BLaER1 (cell line): Measurements from ENCODE around the gene SPATC1L.
"Not testable (repeated sequence)": the region's sequence is repeated elsewhere in the genome, so short reads cannot be mapped to it uniquely, and the experiment has no call there.

Experiments
- H3K27ac ChIP-seq: shearing (Covaris generic); formaldehyde crosslinking; 2 replicates; pipeline ENCODE4 v1.8.1; 2022
- H3K27me3 ChIP-seq: shearing (Covaris generic); formaldehyde crosslinking; 2 replicates; pipeline ENCODE4 v1.8.1; 2022
- H3K36me3 ChIP-seq: shearing (Covaris generic); formaldehyde crosslinking; 2 replicates; pipeline ENCODE4 v1.8.1; 2022
- H3K4me1 ChIP-seq: shearing (Covaris generic); formaldehyde crosslinking; 2 replicates; pipeline ENCODE4 v1.8.1; 2022
- H3K4me2 ChIP-seq: shearing (Covaris generic); formaldehyde crosslinking; 2 replicates; pipeline ENCODE4 v1.8.1; 2022
- H3K4me3 ChIP-seq: shearing (Covaris generic); formaldehyde crosslinking; 2 replicates; pipeline ENCODE4 v1.8.1; 2022
- H3K9ac ChIP-seq: shearing (Covaris generic); formaldehyde crosslinking; 2 replicates; pipeline ENCODE4 v1.8.1; 2022
- H3K9me3 ChIP-seq: shearing (Covaris generic); formaldehyde crosslinking; 2 replicates; pipeline ENCODE4 v1.8.1; 2022
- H4K20me1 ChIP-seq: shearing (Covaris generic); formaldehyde crosslinking; 2 replicates; pipeline ENCODE4 v1.8.1; 2022
- Cebpa-rat ChIP-seq: shearing (Covaris generic); IDR thresholded peaks from 2 replicates; pipeline ENCODE4 v1.8.1; 2022

Gene SPATC1L

DNA sequence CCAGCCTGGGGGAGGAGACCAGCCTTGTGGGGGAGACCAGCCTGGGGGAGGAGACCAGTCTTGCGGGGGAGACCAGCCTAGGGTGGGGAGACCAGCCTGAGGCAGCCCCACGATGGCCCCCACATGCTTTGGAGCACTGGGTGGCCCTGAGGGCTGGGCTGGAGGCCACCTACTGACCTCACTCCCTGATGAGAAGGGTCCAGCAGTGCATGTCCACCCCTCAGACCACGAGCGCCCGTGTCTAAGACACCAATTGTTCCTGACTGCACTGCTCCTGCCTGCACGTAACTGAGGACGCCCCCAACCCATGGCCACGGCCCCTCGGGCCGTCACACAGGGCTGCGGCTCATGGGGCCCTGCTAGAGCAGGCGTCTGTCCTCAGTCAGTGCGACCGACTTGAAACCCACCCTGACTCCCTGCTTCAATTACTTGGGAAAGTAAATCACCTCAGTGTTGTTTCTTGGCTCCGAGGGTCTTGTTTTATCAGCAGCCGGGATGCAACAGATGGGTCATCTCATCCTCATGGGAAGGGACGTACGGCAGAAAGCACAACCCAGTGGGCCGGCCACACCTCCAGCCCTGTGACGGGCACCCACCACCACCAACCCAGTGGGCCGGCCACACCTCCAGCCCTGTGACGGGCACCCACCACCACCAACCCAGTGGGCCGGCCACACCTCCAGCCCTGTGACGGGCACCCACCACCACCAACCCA lies at the start of gene SPATC1L:
Gene SPATC1L (minus strand): TSS at position 550 of the 715 bp plus-strand sequence. CDS start 1,643 bp downstream, outside the sequence.
- peak within 1 kb of the TSS; percentile 74 for H3K4me3 ChIP-seq
- TF ChIP-seq Cebpa-rat: no peak
- 0 out of 2 replicates have a peak within 1 kb of the TSS, but pooled peaks have one; percentile 44 for H3K27ac ChIP-seq
- H3K9ac ChIP-seq: peak within 1 kb of the TSS; percentile 76
- peak within 1 kb of the TSS; percentile 83 for H3K4me2 ChIP-seq
- peaks cover under 1% of the 10 kb centered on the region; the same call in 1 of the 2 replicates for H3K36me3 ChIP-seq
- H4K20me1 ChIP-seq: no peaks in the 10 kb centered on the region
- no peaks in the 10 kb centered on the region for H3K9me3 ChIP-seq
- H3K27me3 ChIP-seq: peaks cover 12% of the 10 kb centered on the region; the same call in 1 of the 2 replicates
- H3K4me1 ChIP-seq: 0 out of 2 replicates have a peak, but pooled peaks cover 10% of the 10 kb centered on the region

DNA sequence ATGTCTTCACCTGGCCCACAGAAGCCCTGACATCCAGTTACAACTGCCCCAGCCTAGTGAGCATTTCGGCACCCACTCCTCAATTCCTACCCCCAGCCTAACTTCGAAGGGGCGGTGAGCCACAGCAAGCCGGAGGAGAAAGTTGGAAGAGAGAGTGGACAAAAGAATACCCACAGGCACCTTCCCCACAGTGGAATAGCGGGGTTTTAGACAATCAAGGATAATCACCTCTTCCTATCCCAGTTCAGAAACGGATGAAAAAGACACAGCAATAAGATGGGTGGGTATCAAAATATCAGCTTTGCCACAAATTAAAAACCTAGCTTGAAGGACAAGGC lies 45.6 kb upstream of the SPATC1L start:
- Histone ChIP-seq H4K20me1 (peaks cover 31% of the 10 kb centered on the region), H3K4me1 (peaks cover 47% of the 10 kb centered on the region), H3K9me3 (no peaks in the 10 kb centered on the region; the same call in 1 of the 2 replicates), H3K27ac (peak overlapping the region; percentile 86), H3K4me3 (peak overlapping the region; percentile 80), H3K9ac (peak overlapping the region; percentile 90), H3K4me2 (peak overlapping the region; percentile 98), H3K36me3 (peaks cover 43% of the 10 kb centered on the region), H3K27me3 (no peaks in the 10 kb centered on the region)
- TF ChIP-seq Cebpa-rat: no peak

DNA sequence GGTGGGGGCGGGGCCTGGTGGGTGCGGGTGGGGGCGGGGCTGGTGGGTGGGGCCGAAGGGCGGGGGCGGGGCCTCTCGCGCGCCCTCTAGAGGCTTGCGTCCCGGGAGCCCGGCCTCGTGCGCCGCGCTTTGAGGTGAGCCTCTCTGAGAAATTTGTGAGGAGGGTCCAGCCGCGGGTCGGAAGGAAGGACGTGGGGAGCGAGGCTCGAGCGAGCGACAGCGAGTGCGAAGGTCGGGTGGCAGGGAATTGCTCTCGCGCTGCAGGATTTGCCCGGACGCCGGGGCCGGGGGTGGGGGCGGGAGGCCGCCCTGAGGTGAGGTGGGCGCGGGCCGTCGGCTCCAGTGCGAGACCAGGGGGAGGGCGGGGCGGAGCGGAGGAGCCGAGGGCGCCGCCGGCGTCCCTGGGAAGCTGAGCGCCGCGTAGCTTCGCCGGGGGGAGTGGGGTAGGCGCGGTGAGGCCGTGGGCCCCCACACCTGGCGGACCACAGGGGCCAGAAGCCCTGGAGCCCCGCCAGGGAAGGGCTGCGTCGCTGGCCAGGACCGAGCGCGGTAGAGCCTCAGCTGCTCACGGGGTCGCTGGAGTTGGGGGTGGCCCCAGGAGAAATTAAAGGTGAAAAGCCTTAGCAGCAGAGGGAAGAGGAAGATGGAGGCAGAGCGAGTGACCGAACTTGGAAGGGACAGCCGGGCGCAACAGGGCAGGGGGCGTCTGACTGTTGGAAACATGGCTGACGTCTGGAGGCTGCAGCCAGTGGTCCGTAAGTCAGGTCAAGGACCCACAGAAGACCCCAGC lies 45.1 kb upstream of the SPATC1L start:
- Histone ChIP-seq H3K4me3 (peak overlapping the region; percentile 80), H3K4me1 (peaks cover 47% of the 10 kb centered on the region), H3K9me3 (no peaks in the 10 kb centered on the region; the same call in 1 of the 2 replicates), H3K36me3 (peaks cover 37% of the 10 kb centered on the region), H3K27me3 (no peaks in the 10 kb centered on the region), H3K27ac (peak overlapping the region; percentile 86), H4K20me1 (peaks cover 25% of the 10 kb centered on the region), H3K9ac (peak overlapping the region; percentile 90), H3K4me2 (peak overlapping the region; percentile 98)
- TF ChIP-seq Cebpa-rat: no peak

DNA sequence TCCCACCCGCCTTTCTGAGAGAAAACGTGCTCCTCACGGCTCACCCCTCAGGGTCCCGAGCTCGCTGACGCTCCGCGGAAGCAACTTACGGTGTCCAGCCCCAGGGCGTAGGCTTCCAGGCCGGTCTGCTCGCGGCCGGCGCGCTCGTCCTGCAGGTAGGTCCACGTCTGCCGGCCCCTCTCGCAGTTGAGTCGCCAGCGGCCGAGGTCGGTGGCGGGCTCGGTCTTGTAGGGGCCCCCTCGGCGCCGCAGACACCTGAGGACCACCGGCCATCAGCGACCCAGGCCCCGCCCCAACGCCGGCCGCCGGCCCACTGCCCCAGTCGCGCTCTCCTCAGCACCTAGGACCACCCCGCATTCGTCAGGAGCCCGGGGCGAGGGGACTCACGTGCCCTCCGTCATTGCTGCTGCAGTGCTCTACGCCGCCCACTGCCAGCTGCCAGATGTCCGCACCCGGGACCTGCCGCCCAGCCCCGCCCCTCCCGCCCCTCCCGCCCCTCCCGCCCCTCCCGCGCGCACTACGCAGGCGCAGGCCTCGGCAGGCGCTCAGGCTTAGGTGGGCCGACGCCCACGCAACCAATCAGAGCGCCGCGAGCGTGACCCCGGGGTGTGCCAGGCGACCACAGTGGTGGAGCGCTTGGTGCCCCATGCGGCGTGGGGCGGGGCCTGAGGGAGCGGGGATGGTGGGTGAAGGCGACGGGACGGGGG lies 44.2 kb upstream of the SPATC1L start, which contains the start of gene LSS:
Gene LSS (minus strand): TSS at position 430 of the 707 bp plus-strand sequence. CDS start 29 bp downstream, at position 401.
- peak within 1 kb of the TSS; percentile 86 for H3K27ac ChIP-seq
- peak within 1 kb of the TSS; percentile 90 for H3K9ac ChIP-seq
- no peaks in the 10 kb centered on the region; the same call in 1 of the 2 replicates for H3K9me3 ChIP-seq
- H4K20me1 ChIP-seq: peaks cover 21% of the 10 kb centered on the region
- H3K4me1 ChIP-seq: peaks cover 47% of the 10 kb centered on the region
- H3K36me3 ChIP-seq: peaks cover 29% of the 10 kb centered on the region
- H3K4me3 ChIP-seq: peak within 1 kb of the TSS; percentile 95
- H3K4me2 ChIP-seq: peak within 1 kb of the TSS; percentile 98
- TF ChIP-seq Cebpa-rat: no peak
- no peaks in the 10 kb centered on the region for H3K27me3 ChIP-seq

DNA sequence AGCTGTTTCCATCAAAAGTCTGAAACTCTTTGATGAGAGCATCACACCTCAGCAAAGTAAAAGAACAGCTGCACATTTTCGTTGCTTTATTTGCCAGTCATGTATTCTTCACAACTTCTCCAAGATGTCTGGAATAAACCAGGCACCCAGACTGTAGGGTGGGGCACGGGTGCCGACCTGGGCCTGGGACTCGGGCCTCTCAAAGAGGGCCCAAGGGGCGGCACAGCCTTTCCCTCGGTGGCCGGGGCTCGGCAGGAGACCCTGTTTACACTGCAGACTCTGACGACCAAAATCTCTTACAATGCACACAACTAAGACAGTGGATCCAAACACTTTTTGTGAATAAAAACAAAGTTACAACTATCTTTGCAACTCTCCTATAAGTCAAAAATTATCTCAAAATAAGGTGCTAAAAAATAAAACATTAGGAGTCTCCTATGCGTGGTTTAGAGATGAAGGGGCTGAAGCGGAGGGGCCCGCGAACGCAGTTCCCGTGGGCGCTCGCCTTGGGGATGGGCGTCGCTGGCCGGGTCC lies 43.6 kb upstream of the SPATC1L start:
- H4K20me1 ChIP-seq: peaks cover 25% of the 10 kb centered on the region
- peak overlapping the region; percentile 98 for H3K4me2 ChIP-seq
- peaks cover 27% of the 10 kb centered on the region for H3K36me3 ChIP-seq
- H3K9ac ChIP-seq: peak overlapping the region; percentile 86
- no peaks in the 10 kb centered on the region; the same call in 1 of the 2 replicates for H3K9me3 ChIP-seq
- H3K4me3 ChIP-seq: peak overlapping the region; percentile 95
- H3K27me3 ChIP-seq: no peaks in the 10 kb centered on the region
- peaks cover 47% of the 10 kb centered on the region for H3K4me1 ChIP-seq
- no peak for TF ChIP-seq Cebpa-rat
- H3K27ac ChIP-seq: peak overlapping the region; percentile 86

DNA sequence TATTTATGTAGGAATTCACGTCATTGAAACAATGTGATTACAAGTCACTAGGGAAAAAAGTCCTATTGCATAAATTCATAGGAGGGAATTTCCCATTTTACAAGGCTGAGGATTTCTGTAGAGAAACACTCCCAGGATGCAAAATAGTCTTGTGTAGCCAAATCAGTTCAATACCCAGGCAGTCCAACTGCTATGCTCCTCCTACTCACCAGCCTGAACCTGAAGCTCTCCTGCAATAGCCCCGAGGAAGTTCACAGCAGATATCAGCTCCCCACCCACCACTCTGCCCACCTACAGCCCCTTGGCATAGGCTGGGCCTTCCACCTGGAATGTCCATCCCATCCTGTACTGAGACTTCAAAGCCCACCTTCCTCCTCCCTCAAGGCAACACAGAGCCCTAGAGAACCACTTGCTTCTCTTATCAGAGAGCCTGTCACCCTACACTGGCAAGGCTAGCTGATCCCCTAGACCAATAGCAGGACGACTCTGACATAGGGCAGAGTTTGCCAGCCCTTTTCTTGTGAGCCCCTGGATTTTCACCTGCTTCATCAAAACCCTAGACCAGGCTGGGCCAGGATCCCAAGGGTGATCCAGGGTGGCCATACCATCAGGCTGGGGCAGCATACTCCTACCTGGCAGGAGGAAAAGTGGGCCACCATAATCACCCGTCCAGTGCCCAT lies 42.8 kb upstream of the SPATC1L start:
- Histone ChIP-seq H3K4me1 (peaks cover 47% of the 10 kb centered on the region), H3K9me3 (no peaks in the 10 kb centered on the region; the same call in 1 of the 2 replicates), H3K4me2 (peak overlapping the region; percentile 98), H3K27ac (0 out of 2 replicates have a peak overlapping the region, but pooled peaks have one; percentile 86), H4K20me1 (peaks cover 33% of the 10 kb centered on the region), H3K9ac (peak overlapping the region; percentile 86), H3K4me3 (peak overlapping the region; percentile 95), H3K27me3 (no peaks in the 10 kb centered on the region), H3K36me3 (peaks cover 27% of the 10 kb centered on the region)
- no peak for TF ChIP-seq Cebpa-rat

DNA sequence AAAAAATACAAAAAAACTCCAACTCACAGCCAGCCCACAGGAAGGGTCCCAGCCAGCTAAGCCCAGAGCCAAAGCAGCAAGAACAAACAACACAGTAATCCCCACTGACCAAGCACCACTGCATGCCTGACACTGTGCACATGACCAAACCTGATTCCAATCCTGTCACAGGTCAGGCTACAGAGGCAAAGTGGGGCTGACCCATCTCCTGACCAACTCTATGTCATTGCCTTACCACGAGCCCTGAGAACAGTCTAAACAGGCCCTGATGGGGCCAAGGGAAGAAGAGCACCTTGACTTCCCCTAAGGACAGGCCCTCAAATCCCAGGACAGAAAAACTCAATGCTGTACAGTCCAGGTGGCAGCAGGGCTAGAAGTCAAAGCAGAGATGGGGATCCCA lies 41.9 kb upstream of the SPATC1L start:
- Histone ChIP-seq H3K4me2 (peak overlapping the region; percentile 98; the same call in 1 of the 2 replicates), H3K27me3 (no peaks in the 10 kb centered on the region), H3K9ac (no peak overlapping the region), H3K27ac (no peak overlapping the region), H3K4me1 (peaks cover 42% of the 10 kb centered on the region), H3K4me3 (no peak overlapping the region), H3K9me3 (no peaks in the 10 kb centered on the region; the same call in 1 of the 2 replicates), H3K36me3 (peaks cover 27% of the 10 kb centered on the region), H4K20me1 (peaks cover 38% of the 10 kb centered on the region)
- TF ChIP-seq Cebpa-rat: no peak

DNA sequence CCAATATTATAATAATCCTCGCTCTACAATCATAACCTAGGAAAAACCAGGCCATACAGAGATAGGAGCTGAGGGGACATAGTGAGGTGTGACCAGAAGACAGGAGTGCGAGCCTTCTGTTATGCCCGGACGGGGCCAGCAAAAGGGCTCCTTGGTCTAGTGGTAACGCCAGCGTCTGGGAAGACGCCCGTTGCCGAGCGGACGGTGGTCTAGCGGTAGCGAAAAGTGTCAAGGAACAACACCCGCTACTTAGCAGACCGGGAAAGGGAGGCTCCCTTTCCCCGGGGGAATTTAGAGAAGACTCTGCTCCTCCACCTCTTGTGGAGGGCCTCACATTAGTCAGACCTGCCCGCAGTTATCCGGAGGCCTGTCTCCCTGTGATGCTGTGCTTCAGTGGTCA lies 39.4 kb upstream of the SPATC1L start:
- not testable (repeated sequence) for H3K9me3 ChIP-seq, H3K4me2 ChIP-seq, H3K4me3 ChIP-seq, H3K9ac ChIP-seq, H3K27me3 ChIP-seq, H3K27ac ChIP-seq
- Histone ChIP-seq H3K4me1 (peaks cover 39% of the 10 kb centered on the region), H4K20me1 (peaks cover 56% of the 10 kb centered on the region), H3K36me3 (peaks cover 40% of the 10 kb centered on the region)
